ENCODE results near the gene FAM25G.
A peak's percentile ranks its signal among the peaks of the same experiment; 100 is the strongest.
"Not testable (repeated sequence)": the region's sequence is repeated elsewhere in the genome, so short reads cannot be mapped to it uniquely, and the experiment has no call there.

The FAM25G gene

GRCh38 chr10:47491600-47491999, at the start of gene FAM25G:
FAM25G (minus strand) TSS chr10:47491700; CDS start chr10:47491674, 26 bp downstream.
- DNase-seq (ENCODE audit: low read depth) = not testable (repeated sequence)

GRCh38 chr10:47536430-47536829, 44.9 kb upstream of the FAM25G start:
- not testable (repeated sequence) for DNase-seq (ENCODE audit: low read depth)

GRCh38 chr10:47523475-47523874, 32.0 kb upstream of the FAM25G start, which contains the start of gene AGAP9:
AGAP9 (minus strand) TSS chr10:47523638; CDS start chr10:47523526, 112 bp downstream.
- DNase-seq (ENCODE audit: low read depth) = not testable (repeated sequence)

GRCh38 chr10:47502313-47502712, 10.8 kb upstream of the FAM25G start:
- not testable (repeated sequence) for DNase-seq (ENCODE audit: low read depth)

GRCh38 chr10:47494226-47494625, 2.7 kb upstream of the FAM25G start:
- DNase-seq (ENCODE audit: low read depth) = not testable (repeated sequence)

- not testable (repeated sequence) for DNase-seq (ENCODE audit: low read depth)
Measured at GRCh38 chr10:47489630-47490029, 1.9 kb downstream of the FAM25G start.

GRCh38 chr10:47485943-47486342, 5.6 kb downstream of the FAM25G start:
- DNase-seq (ENCODE audit: low read depth) = peak; percentile 82

- DNase-seq (ENCODE audit: low read depth) = not testable (repeated sequence)
Measured at GRCh38 chr10:47484786-47485185, 6.7 kb downstream of the FAM25G start.

GRCh38 chr10:47483923-47484322, 7.6 kb downstream of the FAM25G start, which contains the start of gene ANXA8:
ANXA8 (minus strand) TSS chr10:47484115; CDS start chr10:47483933, 182 bp downstream.
- DNase-seq (ENCODE audit: low read depth) = not testable (repeated sequence)

GRCh38 chr10:47482367-47482766, 9.1 kb downstream of the FAM25G start:
- not testable (repeated sequence) for DNase-seq (ENCODE audit: low read depth)

GRCh38 chr10:47481768-47482181, 9.7 kb downstream of the FAM25G start:
- not testable (repeated sequence) for DNase-seq (ENCODE audit: low read depth)

- DNase-seq (ENCODE audit: low read depth) = peak; percentile 74
Measured at GRCh38 chr10:47481182-47481766, 10.2 kb downstream of the FAM25G start.

- DNase-seq (ENCODE audit: low read depth) = not testable (repeated sequence)
Measured at GRCh38 chr10:47480133-47480532, 11.4 kb downstream of the FAM25G start.

- DNase-seq (ENCODE audit: low read depth) = not testable (repeated sequence)
Measured at GRCh38 chr10:47478114-47478513, 13.4 kb downstream of the FAM25G start.

- DNase-seq (ENCODE audit: low read depth) = not testable (repeated sequence)
Measured at GRCh38 chr10:47477078-47477477, 14.4 kb downstream of the FAM25G start.

GRCh38 chr10:47475101-47475500, 16.4 kb downstream of the FAM25G start:
- not testable (repeated sequence) for DNase-seq (ENCODE audit: low read depth)

- not testable (repeated sequence) for DNase-seq (ENCODE audit: low read depth)
Measured at GRCh38 chr10:47473516-47473915, 18.0 kb downstream of the FAM25G start.

GRCh38 chr10:47472647-47473046, 18.9 kb downstream of the FAM25G start:
- DNase-seq (ENCODE audit: low read depth) = not testable (repeated sequence)

- DNase-seq (ENCODE audit: low read depth) = not testable (repeated sequence)
Measured at GRCh38 chr10:47472072-47472471, 19.4 kb downstream of the FAM25G start.

GRCh38 chr10:47468731-47469528, 22.6 kb downstream of the FAM25G start:
- DNase-seq (ENCODE audit: low read depth) = not testable (repeated sequence)

GRCh38 chr10:47467957-47468356, 23.5 kb downstream of the FAM25G start:
- not testable (repeated sequence) for DNase-seq (ENCODE audit: low read depth)

- DNase-seq (ENCODE audit: low read depth) = not testable (repeated sequence)
Measured at GRCh38 chr10:47467458-47467857, 24.0 kb downstream of the FAM25G start.

All from ELR (cell line).